Tibial nerve (tissue), 3 donors: ENCODE data around the gene GNGT1.

Experiments
- POLR2A ChIP-seq, 2 donors: fragments of 450-650 bp; IDR thresholded peaks; one replicate each; pipeline ENCODE4 v1.6.1; 2017; ENCODE audit warnings: antibody characterized with exemption in 2 of 2, mild to moderate bottlenecking in 2 of 2, moderate library complexity in 2 of 2
- TF ChIP-seq, protein P1 (sequence below), 5 experiments: fragments of 200-600 bp in 3 of 5; fragments of 450-650 bp in 2 of 5; sonication (generic) in 3 of 5; IDR thresholded peaks; one replicate each; pipeline ENCODE4 v1.5.1; 2016 to 2019; ENCODE audit warnings: antibody characterized with exemption in 5 of 5, mild to moderate bottlenecking in 3 of 5, moderate library complexity in 2 of 5

DNA sequence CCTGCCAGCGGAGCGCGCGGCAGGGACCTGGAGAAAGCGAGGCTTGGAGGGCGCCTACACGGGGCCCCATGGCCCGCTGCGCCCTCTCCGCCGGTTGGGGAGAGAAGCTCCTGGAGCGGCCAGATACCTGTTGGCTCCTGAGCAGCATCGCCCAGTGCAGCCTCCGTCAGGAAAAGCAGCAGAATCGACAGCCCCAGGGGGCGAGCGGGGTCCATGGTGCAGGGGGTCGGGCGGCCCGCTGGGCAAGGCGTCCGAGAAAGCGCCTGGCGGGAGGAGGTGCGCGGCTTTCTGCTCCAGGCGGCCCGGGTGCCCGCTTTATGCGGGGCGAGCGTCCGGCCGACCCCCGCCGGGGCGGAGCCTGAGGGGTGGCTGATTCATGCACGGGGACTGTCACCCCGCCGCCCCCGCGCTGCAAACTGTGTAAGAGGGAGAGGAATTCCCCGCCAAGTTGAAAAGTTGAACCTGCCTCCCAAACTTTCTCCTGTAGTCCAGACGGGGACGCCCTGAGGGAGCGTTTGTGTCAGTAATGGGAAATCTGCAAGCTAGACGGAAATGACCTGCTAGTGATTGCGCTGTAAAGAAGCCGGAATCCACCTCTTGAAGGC is 15.8 kb upstream of the GNGT1 start, which contains the start of gene TFPI2:
- TF ChIP-seq, protein P1, sequence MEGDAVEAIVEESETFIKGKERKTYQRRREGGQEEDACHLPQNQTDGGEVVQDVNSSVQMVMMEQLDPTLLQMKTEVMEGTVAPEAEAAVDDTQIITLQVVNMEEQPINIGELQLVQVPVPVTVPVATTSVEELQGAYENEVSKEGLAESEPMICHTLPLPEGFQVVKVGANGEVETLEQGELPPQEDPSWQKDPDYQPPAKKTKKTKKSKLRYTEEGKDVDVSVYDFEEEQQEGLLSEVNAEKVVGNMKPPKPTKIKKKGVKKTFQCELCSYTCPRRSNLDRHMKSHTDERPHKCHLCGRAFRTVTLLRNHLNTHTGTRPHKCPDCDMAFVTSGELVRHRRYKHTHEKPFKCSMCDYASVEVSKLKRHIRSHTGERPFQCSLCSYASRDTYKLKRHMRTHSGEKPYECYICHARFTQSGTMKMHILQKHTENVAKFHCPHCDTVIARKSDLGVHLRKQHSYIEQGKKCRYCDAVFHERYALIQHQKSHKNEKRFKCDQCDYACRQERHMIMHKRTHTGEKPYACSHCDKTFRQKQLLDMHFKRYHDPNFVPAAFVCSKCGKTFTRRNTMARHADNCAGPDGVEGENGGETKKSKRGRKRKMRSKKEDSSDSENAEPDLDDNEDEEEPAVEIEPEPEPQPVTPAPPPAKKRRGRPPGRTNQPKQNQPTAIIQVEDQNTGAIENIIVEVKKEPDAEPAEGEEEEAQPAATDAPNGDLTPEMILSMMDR (IDR thresholded peaks at IDR 0.05), result peak in 1 of 5 experiments; percentile 6
- TF ChIP-seq POLR2A (IDR thresholded peaks at IDR 0.05), result no peak
